ENCODE data around the gene PTPRT. TPM values are rescaled to one million over a fixed set of nuclear protein-coding genes. Genes with fewer than 3 reads are reported as not detected.

The PTPRT gene
- total RNA-seq, 1 donor: not detected

DNA sequence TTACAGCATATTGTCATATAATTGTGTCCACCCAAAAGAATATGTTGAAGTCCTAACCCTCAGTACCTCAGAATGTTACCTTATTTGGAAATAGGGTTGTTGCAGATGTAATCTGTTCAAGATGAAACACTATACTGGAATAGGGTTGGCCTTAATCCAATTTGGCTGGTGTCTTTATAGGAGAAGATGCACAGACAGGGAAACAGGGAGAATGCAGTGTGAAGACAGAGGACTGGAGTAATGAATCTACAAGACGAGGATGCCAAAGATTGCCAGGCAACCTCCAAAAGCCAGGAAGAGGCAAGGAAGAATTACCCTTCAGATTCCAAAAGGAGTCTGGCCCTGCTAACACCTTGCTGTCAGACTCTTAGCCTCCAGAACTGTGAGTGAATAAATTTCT is 482.9 kb downstream of the PTPRT start:
- no peak overlapping the region for H3K4me3 ChIP-seq (ENCODE audit: low read depth, low read length)
- TF ChIP-seq, protein P1, sequence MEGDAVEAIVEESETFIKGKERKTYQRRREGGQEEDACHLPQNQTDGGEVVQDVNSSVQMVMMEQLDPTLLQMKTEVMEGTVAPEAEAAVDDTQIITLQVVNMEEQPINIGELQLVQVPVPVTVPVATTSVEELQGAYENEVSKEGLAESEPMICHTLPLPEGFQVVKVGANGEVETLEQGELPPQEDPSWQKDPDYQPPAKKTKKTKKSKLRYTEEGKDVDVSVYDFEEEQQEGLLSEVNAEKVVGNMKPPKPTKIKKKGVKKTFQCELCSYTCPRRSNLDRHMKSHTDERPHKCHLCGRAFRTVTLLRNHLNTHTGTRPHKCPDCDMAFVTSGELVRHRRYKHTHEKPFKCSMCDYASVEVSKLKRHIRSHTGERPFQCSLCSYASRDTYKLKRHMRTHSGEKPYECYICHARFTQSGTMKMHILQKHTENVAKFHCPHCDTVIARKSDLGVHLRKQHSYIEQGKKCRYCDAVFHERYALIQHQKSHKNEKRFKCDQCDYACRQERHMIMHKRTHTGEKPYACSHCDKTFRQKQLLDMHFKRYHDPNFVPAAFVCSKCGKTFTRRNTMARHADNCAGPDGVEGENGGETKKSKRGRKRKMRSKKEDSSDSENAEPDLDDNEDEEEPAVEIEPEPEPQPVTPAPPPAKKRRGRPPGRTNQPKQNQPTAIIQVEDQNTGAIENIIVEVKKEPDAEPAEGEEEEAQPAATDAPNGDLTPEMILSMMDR (IDR thresholded peaks at IDR 0.05; ENCODE audit: insufficient read depth, low read depth, low read length): no peak
- no peak for DNase-seq (ENCODE audit: low read depth)

DNA sequence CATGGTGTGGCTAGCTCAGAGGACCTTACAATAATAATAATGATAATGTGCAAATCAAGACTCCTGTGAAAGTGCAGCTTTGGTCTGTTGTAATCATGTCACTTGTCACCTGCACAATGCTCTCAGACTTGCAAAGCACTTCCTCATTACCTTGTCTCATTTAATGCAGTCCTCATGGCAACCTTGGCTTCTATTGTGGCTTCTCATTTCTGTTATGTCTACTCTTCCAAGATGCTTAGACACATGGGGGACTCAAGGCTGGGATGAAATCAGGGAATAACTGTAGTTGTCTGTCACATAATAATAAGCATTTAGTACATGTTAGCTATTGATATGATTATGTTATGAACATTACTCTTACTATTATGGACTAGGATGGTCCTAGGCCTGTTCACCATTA is 484.2 kb downstream of the PTPRT start:
- no peak for DNase-seq (ENCODE audit: low read depth)
- TF ChIP-seq, protein P1 (IDR thresholded peaks at IDR 0.05; ENCODE audit: insufficient read depth, low read depth, low read length): no peak
- no peak overlapping the region for H3K4me3 ChIP-seq (ENCODE audit: low read depth, low read length)

DNA sequence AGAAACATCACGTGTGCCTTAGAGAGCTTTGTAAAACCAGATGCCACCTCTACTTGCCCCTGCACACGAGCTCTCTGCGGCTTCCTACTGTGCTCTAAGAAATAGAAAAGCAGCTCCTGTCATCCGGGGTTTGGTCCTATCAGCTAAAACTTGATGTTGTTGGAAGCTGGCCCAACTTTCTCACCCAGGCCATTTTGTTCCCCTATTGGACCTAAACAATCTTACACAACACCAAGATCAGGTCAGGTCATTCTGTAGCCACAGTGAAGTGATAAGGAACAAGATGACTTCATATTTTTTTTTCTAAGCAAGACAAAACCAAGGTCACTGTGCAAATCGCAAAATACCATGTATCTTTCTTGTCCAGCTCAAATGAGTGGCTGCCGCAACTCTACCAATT is 486.0 kb downstream of the PTPRT start:
- DNase-seq (ENCODE audit: low read depth): no peak
- TF ChIP-seq, protein P1 (IDR thresholded peaks at IDR 0.05; ENCODE audit: insufficient read depth, low read depth, low read length): no peak
- H3K4me3 ChIP-seq (ENCODE audit: low read depth, low read length): no peak overlapping the region

DNA sequence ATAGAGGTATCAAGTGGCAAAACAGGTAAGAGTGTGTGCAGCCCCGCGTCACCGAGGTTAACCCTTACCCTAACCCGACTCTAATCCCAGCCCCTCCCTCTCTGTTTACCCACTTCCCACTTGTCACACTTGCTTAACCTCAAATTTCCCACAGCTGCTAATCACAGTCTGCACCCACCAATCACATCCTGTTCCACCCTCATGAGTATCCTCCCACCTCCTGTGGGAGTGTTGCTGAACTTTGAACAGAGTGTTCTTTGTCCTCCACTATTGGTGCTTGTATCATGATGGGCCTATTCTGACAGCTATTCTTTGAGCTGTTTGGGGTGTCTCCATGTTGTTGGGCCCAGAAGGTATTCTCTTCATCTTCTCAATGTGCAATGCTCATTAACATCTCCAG is 487.8 kb downstream of the PTPRT start:
- DNase-seq (ENCODE audit: low read depth): no peak
- H3K4me3 ChIP-seq (ENCODE audit: low read depth, low read length): no peak overlapping the region
- TF ChIP-seq, protein P1 (IDR thresholded peaks at IDR 0.05; ENCODE audit: insufficient read depth, low read depth, low read length): no peak

DNA sequence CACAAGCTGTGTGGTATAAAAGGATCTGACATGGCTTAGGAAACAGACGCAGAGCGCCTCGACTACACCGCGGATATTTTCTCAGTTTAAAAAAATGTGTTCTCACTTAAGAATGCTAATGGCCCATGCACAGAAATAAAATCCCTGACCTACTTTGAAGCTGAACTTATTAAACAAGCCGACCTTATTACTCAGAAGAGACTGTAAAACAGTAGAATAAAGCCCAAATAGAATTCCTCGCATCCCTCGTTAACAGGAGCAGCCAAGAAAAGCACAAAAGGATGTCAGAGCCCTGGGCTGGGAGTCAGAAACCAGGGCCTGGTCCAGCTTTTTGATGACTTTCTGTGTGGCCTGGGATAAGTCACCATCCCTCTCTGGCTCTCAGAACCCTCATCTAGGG is 489.3 kb downstream of the PTPRT start:
- H3K4me3 ChIP-seq (ENCODE audit: low read depth, low read length): no peak overlapping the region
- DNase-seq (ENCODE audit: low read depth): no peak
- TF ChIP-seq, protein P1 (IDR thresholded peaks at IDR 0.05; ENCODE audit: insufficient read depth, low read depth, low read length): no peak

DNA sequence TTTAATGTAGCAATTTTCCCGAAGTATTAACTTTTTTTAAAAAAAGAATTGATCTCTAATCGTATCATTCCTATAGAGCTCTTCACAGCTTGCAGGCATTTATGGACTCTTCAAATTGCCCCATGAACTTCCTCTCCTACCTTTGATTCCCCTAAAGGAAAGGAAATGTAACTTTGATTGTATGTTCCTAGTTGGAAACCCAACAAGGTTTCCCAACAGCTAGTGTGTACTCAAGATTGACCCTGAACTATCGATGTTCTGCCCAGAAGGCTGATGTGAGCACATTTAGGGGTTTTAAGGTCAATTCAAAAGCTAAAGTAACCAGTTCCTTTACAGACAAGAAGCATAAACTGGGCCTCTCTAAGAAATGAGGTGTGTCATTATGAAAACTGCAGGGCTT is 491.7 kb downstream of the PTPRT start:
- TF ChIP-seq, protein P1 (IDR thresholded peaks at IDR 0.05; ENCODE audit: insufficient read depth, low read depth, low read length): no peak
- H3K4me3 ChIP-seq (ENCODE audit: low read depth, low read length): no peak overlapping the region
- no peak for DNase-seq (ENCODE audit: low read depth)

DNA sequence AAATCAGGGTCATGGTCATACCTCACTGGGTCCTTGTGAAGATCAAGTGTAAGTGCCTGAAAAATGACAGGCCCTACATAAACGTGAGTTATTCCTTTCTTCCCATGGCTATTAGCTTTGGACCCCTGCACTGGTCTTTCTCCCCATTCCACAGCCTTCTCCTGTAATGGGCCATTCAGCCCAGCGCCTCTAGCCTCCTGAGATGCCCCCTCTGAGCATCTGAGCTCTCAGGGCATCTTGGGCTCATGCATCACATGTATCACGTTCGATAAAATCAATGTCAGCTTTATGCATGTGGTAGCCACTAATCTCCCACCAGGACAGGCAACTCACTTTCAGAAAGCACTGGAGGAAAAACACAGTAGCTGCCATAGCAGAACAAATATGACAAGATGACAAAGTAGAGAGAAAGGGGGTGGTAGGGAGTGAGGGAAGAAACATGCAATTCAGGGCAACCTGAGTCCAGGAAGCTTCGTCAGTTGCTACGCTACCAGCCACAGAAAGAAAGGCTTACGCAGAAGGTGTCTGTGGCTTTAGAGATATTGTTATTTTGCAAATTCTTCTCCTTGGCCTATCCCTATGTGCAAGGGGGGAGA is 498.8 kb downstream of the PTPRT start:
- DNase-seq (ENCODE audit: low read depth): no peak
- H3K4me3 ChIP-seq (ENCODE audit: low read depth, low read length): no peak overlapping the region
- TF ChIP-seq, protein P1 (IDR thresholded peaks at IDR 0.05; ENCODE audit: insufficient read depth, low read depth, low read length): no peak
